SU-DHL-6 (cell line): ENCODE measurements around the gene KCNG4.

Source experiments
- CTCF ChIP-seq: fragments of 200-600 bp; sonication (generic); IDR thresholded peaks from one replicate; pipeline ENCODE4 v1.5.1; 2017; ENCODE audit warnings: antibody characterized with exemption, mild to moderate bottlenecking, low read length, moderate library complexity; ENCODE audit not compliant: insufficient read depth, poor library complexity, severe bottlenecking
- EZH2phosphoT487 ChIP-seq: fragments of 200-600 bp; sonication (generic), shearing (Covaris generic); conservative IDR thresholded peaks from 2 replicates; pipeline ENCODE4 v1.6.1; 2018; ENCODE audit warnings: mild to moderate bottlenecking, antibody characterized with exemption, low read length, moderate library complexity, mixed read lengths

- TF ChIP-seq CTCF (no peak), EZH2phosphoT487 (no peak)
These were observed 55.0 kb downstream of the KCNG4 start for GRCh38 chr16:84184775-84185174.
